Measurements from ENCODE around the gene IRF7. TPM values are rescaled to one million over a fixed set of nuclear protein-coding genes. Genes with fewer than 3 reads are reported as not detected.
"Not testable (repeated sequence)": the region's sequence is repeated elsewhere in the genome, so short reads cannot be mapped to it uniquely, and the experiment has no call there.

IRF7 gene
- total and polyA plus RNA-seq, 2 donors (not counting 3 experiments of a cell fraction or from before 2014, with no cell fraction given), result 12.6 to 14.7 TPM

- H3K9ac ChIP-seq (replicated peaks; ENCODE audit: extremely low read depth, insufficient read depth, low read length); intact Hi-C loops (cut with micrococcal nuclease); H3K36me3 ChIP-seq (ENCODE audit: control insufficient read depth in 2 of 2, extremely low read depth in 1 of 2, insufficient read depth in 2 of 2, low read length in 2 of 2); H3K27ac ChIP-seq (ENCODE audit: insufficient read depth, low read depth, low read length); POLR2A ChIA-PET; dilution Hi-C loops (cut with MboI; ENCODE audit: extremely low pct_ligation_motif_present, low sequenced_read_pairs); FAIRE-seq; H3K9me3 ChIP-seq (replicated peaks; ENCODE audit: control insufficient read depth, insufficient read depth, low read length); H4K20me1 ChIP-seq (replicated peaks; ENCODE audit: control insufficient read depth, extremely low read depth, insufficient read depth, low read length); BruUV-seq (replicated peaks); CTCF ChIA-PET; H3K9me1 ChIP-seq (replicated peaks; ENCODE audit: control insufficient read depth, extremely low read depth, insufficient read depth, low read length); H2AFZ ChIP-seq (ENCODE audit: low read depth, low read length); H3K4me2 ChIP-seq (ENCODE audit: insufficient read depth, low read length); DNase-seq (ENCODE audit: low read depth, low spot score); H3K4me3 ChIP-seq (replicated peaks in 1 of 3; ENCODE audit: insufficient read depth in 1 of 3, low read depth in 1 of 3, low read length in 3 of 3): not testable (repeated sequence)
- H3K4me1 ChIP-seq (ENCODE audit: control insufficient read depth, extremely low read depth, insufficient read depth, low read length), result peaks cover 18% of the 10 kb centered on the region
- H3K79me2 ChIP-seq (ENCODE audit: control insufficient read depth, insufficient read depth, low read length), result peaks cover 26% of the 10 kb centered on the region
- H3K27me3 ChIP-seq (ENCODE audit: control insufficient read depth in 2 of 2, insufficient read depth in 2 of 2, low read length in 2 of 2), result peaks cover 8 to 10% of the 10 kb centered on the region in 2 experiments
These were observed 41.6 kb downstream of the IRF7 start for GRCh38 chr11:574031-574570.

- Histone ChIP-seq H2AFZ (ENCODE audit: low read depth, low read length) (no peak overlapping the region), H3K27me3 (ENCODE audit: control insufficient read depth in 2 of 2, insufficient read depth in 2 of 2, low read length in 2 of 2) (peaks cover 8 to 10% of the 10 kb centered on the region in 2 experiments), H3K27ac (ENCODE audit: insufficient read depth, low read depth, low read length) (no peak overlapping the region), H3K9me1 (replicated peaks; ENCODE audit: control insufficient read depth, extremely low read depth, insufficient read depth, low read length) (no peaks in the 10 kb centered on the region), H4K20me1 (replicated peaks; ENCODE audit: control insufficient read depth, extremely low read depth, insufficient read depth, low read length) (no peaks in the 10 kb centered on the region), H3K9me3 (replicated peaks; ENCODE audit: control insufficient read depth, insufficient read depth, low read length) (no peaks in the 10 kb centered on the region), H3K4me2 (ENCODE audit: insufficient read depth, low read length) (no peak overlapping the region), H3K4me3 (replicated peaks in 1 of 3; ENCODE audit: insufficient read depth in 1 of 3, low read depth in 1 of 3, low read length in 3 of 3) (no peak overlapping the region), H3K36me3 (ENCODE audit: control insufficient read depth in 2 of 2, extremely low read depth in 1 of 2, insufficient read depth in 2 of 2, low read length in 2 of 2) (no peaks in the 10 kb centered on the region), H3K79me2 (ENCODE audit: control insufficient read depth, insufficient read depth, low read length) (peaks cover 17% of the 10 kb centered on the region), H3K4me1 (ENCODE audit: control insufficient read depth, extremely low read depth, insufficient read depth, low read length) (peaks cover 18% of the 10 kb centered on the region), H3K9ac (replicated peaks; ENCODE audit: extremely low read depth, insufficient read depth, low read length) (no peak overlapping the region)
- intact Hi-C loops (cut with micrococcal nuclease), result no loop called here
- no TSS peak for BruUV-seq (replicated peaks)
- FAIRE-seq, result no peak
- no peak for DNase-seq (ENCODE audit: low read depth, low spot score)
- ChIA-PET CTCF (no interaction called here), POLR2A (no interaction called here)
- TF ChIP-seq, protein P1, sequence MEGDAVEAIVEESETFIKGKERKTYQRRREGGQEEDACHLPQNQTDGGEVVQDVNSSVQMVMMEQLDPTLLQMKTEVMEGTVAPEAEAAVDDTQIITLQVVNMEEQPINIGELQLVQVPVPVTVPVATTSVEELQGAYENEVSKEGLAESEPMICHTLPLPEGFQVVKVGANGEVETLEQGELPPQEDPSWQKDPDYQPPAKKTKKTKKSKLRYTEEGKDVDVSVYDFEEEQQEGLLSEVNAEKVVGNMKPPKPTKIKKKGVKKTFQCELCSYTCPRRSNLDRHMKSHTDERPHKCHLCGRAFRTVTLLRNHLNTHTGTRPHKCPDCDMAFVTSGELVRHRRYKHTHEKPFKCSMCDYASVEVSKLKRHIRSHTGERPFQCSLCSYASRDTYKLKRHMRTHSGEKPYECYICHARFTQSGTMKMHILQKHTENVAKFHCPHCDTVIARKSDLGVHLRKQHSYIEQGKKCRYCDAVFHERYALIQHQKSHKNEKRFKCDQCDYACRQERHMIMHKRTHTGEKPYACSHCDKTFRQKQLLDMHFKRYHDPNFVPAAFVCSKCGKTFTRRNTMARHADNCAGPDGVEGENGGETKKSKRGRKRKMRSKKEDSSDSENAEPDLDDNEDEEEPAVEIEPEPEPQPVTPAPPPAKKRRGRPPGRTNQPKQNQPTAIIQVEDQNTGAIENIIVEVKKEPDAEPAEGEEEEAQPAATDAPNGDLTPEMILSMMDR (IDR thresholded peaks at IDR 0.05; ENCODE audit: extremely low read depth in 1 of 2, insufficient read depth in 1 of 2, low read depth in 1 of 2, low read length in 2 of 2), result no peak
- TF ChIP-seq JUN (IDR thresholded peaks at IDR 0.05; ENCODE audit: borderline replicate concordance, insufficient read depth, insufficient read length, low read depth) (no peak), POLR2A (IDR thresholded peaks at IDR 0.05; ENCODE audit: low read depth, low read length) (no peak), EZH2 (IDR thresholded peaks at IDR 0.05; ENCODE audit: borderline replicate concordance, low read depth, low read length, severe bottlenecking) (no peak), POLR2AphosphoS5 (IDR thresholded peaks at IDR 0.05; ENCODE audit: insufficient read depth, low read depth, low read length) (no peak), FOS (IDR thresholded peaks at IDR 0.05; ENCODE audit: borderline replicate concordance, insufficient read depth, low read length) (no peak), GATA2 (IDR thresholded peaks at IDR 0.05; ENCODE audit: insufficient read depth, insufficient read length, low read depth, low read length) (no peak), MYC (IDR thresholded peaks at IDR 0.05; ENCODE audit: low read depth, low read length) (no peak), MAX (IDR thresholded peaks at IDR 0.05; ENCODE audit: insufficient read depth, insufficient read length) (no peak)
- dilution Hi-C loops (cut with MboI; ENCODE audit: extremely low pct_ligation_motif_present, low sequenced_read_pairs), result no loop called here
These were observed 42.5 kb downstream of the IRF7 start for GRCh38 chr11:573146-573759.
